NT2/D1 (cell line): ENCODE data around the gene SPOCK1.

Experiments used
- DNase-seq: peaks from one replicate; pipeline ENCODE4 v3.0.0-alpha.2; 2011; ENCODE audit warnings: low read depth, low spot score
- H3K27me3 ChIP-seq: 2 replicates; pipeline ENCODE4 v1.6.0; 2011; ENCODE audit warnings: mild to moderate bottlenecking; ENCODE audit not compliant: insufficient read length, insufficient read depth
- H3K36me3 ChIP-seq: 2 replicates; pipeline ENCODE4 v1.6.1; 2011; ENCODE audit warnings: mild to moderate bottlenecking, low read length, mixed read lengths; ENCODE audit not compliant: insufficient read depth, insufficient read length
- H3K4me1 ChIP-seq: 2 replicates; pipeline ENCODE4 v1.5.1; 2011; ENCODE audit not compliant: insufficient read depth, insufficient read length
- H3K4me3 ChIP-seq: 2 replicates; pipeline ENCODE4 v1.5.1; 2011; ENCODE audit warnings: low read depth; ENCODE audit not compliant: insufficient read length
- H3K9ac ChIP-seq: 2 replicates; pipeline ENCODE4 v1.6.0; 2011; ENCODE audit warnings: low read depth; ENCODE audit not compliant: insufficient read length
- H3K9me3 ChIP-seq: 2 replicates; pipeline ENCODE4 v1.5.1; 2011; ENCODE audit warnings: mild to moderate bottlenecking, low read length; ENCODE audit not compliant: insufficient read depth
- SUZ12 ChIP-seq: IDR thresholded peaks from 2 replicates; pipeline ENCODE4 v1.6.1; 2011; ENCODE audit not compliant: insufficient read length, insufficient read depth; ENCODE audit errors: extremely low read depth
- YY1 ChIP-seq: IDR thresholded peaks from 2 replicates; pipeline ENCODE4 v1.6.1; 2011; ENCODE audit not compliant: insufficient read length, insufficient read depth
- ZNF274 ChIP-seq: IDR thresholded peaks from 2 replicates; pipeline ENCODE4 v1.6.1; 2011; ENCODE audit warnings: mild to moderate bottlenecking, low read depth, low read length

SPOCK1 gene

GRCh38 chr5:137075163-137075970 lies 423.8 kb downstream of the SPOCK1 start:
- no peak for TF ChIP-seq ZNF274
- TF ChIP-seq YY1, result no peak
- no peak for TF ChIP-seq SUZ12
- Histone ChIP-seq H3K4me1 (peaks cover 6% of the 10 kb centered on the region), H3K9ac (no peak overlapping the region), H3K27me3 (no peaks in the 10 kb centered on the region), H3K36me3 (no peaks in the 10 kb centered on the region), H3K4me3 (no peak overlapping the region), H3K9me3 (no peaks in the 10 kb centered on the region; the same call in 1 of the 2 replicates)
- DNase-seq, result peak; percentile 71

- H3K4me3 ChIP-seq, result no peak overlapping the region
- no peak for DNase-seq
- TF ChIP-seq ZNF274 (no peak), SUZ12 (no peak), YY1 (no peak)
- H3K27me3 ChIP-seq, result no peaks in the 10 kb centered on the region
- no peaks in the 10 kb centered on the region; the same call in 1 of the 2 replicates for H3K9me3 ChIP-seq
- no peaks in the 10 kb centered on the region for H3K36me3 ChIP-seq
- H3K4me1 ChIP-seq, result peaks cover 4% of the 10 kb centered on the region
- H3K9ac ChIP-seq, result no peak overlapping the region
Observed at GRCh38 chr5:137073189-137073588, 425.9 kb downstream of the SPOCK1 start.

- Histone ChIP-seq H3K9ac (no peak overlapping the region), H3K27me3 (no peaks in the 10 kb centered on the region), H3K9me3 (no peaks in the 10 kb centered on the region; the same call in 1 of the 2 replicates), H3K36me3 (no peaks in the 10 kb centered on the region), H3K4me3 (no peak overlapping the region), H3K4me1 (peaks cover 2% of the 10 kb centered on the region)
- no peak for TF ChIP-seq SUZ12
- no peak for TF ChIP-seq ZNF274
- DNase-seq, result no peak
Observed at GRCh38 chr5:137072361-137073115, 426.6 kb downstream of the SPOCK1 start.

DNA sequence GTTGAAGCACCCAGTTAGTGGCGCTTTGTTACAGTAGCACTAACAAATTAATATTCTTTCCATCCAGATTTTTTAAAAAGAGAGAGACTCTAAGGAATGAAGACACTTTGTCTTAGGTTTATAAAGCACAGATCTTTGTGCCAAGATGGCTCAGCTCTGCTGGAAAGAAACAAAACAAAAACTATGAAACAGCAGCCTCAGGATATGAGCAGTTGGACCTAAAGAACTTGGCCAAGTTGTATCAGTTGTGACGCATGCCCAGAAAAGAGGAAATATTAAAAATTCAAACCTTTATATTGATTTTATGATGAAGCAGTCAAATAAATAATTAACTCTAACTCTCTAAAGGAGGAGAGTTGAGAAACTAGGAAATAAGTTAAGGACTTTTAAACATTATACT lies 427.2 kb downstream of the SPOCK1 start:
- Histone ChIP-seq H3K9me3 (no peaks in the 10 kb centered on the region; the same call in 1 of the 2 replicates), H3K4me1 (peaks cover 2% of the 10 kb centered on the region), H3K9ac (no peak overlapping the region), H3K36me3 (no peaks in the 10 kb centered on the region), H3K27me3 (no peaks in the 10 kb centered on the region), H3K4me3 (no peak overlapping the region)
- no peak for DNase-seq
- TF ChIP-seq ZNF274, result no peak
- no peak for TF ChIP-seq SUZ12
- no peak for TF ChIP-seq YY1

GRCh38 chr5:137071526-137071925 lies 427.6 kb downstream of the SPOCK1 start:
- H3K36me3 ChIP-seq, result no peaks in the 10 kb centered on the region
- peaks cover 2% of the 10 kb centered on the region for H3K4me1 ChIP-seq
- TF ChIP-seq SUZ12 (no peak), ZNF274 (no peak), YY1 (no peak)
- no peaks in the 10 kb centered on the region; the same call in 1 of the 2 replicates for H3K9me3 ChIP-seq
- H3K9ac ChIP-seq, result no peak overlapping the region
- no peak for DNase-seq
- H3K4me3 ChIP-seq, result no peak overlapping the region
- H3K27me3 ChIP-seq, result no peaks in the 10 kb centered on the region

DNA sequence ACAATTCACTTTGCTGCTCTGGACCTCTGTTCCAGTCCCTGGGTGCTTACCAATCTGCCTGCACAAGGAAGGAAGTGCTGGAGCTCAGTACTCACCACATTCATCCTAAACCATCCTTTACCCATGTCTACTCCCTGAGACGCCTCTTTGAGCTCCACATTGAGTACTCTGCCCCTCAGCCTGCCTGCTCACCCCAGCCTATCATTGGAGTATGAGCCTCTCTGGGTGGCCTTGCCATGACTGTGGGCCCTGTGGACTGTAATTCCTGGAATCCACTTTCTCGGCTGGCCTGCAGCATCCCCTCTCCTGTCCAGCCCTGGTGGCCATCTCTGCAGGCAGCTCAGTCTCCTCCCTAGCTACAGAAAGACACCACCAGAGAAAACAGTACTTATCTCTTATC lies 428.6 kb downstream of the SPOCK1 start:
- no peak overlapping the region for H3K9ac ChIP-seq
- no peaks in the 10 kb centered on the region for H3K36me3 ChIP-seq
- H3K9me3 ChIP-seq, result no peaks in the 10 kb centered on the region; the same call in 1 of the 2 replicates
- H3K27me3 ChIP-seq, result no peaks in the 10 kb centered on the region
- no peak overlapping the region for H3K4me3 ChIP-seq
- DNase-seq, result no peak
- no peak for TF ChIP-seq YY1
- TF ChIP-seq ZNF274, result no peak
- TF ChIP-seq SUZ12, result no peak
- H3K4me1 ChIP-seq, result peaks cover 1% of the 10 kb centered on the region

- no peak overlapping the region for H3K9ac ChIP-seq
- no peaks in the 10 kb centered on the region for H3K27me3 ChIP-seq
- no peak overlapping the region for H3K4me3 ChIP-seq
- DNase-seq, result no peak
- no peaks in the 10 kb centered on the region; the same call in 1 of the 2 replicates for H3K9me3 ChIP-seq
- no peak for TF ChIP-seq ZNF274
- TF ChIP-seq SUZ12, result no peak
- TF ChIP-seq YY1, result no peak
- H3K4me1 ChIP-seq, result no peaks in the 10 kb centered on the region
- no peaks in the 10 kb centered on the region for H3K36me3 ChIP-seq
Observed at GRCh38 chr5:137069358-137069757, 429.8 kb downstream of the SPOCK1 start.
